ENCODE measurements around the gene ZNF558. TPM values are rescaled to one million over a fixed set of nuclear protein-coding genes. Genes with fewer than 3 reads are reported as not detected.

ZNF558 gene
- total and polyA plus RNA-seq, 2 donors (not counting 3 experiments of a cell fraction or from before 2014, with no cell fraction given): 0.35 to 4.2 TPM

DNA sequence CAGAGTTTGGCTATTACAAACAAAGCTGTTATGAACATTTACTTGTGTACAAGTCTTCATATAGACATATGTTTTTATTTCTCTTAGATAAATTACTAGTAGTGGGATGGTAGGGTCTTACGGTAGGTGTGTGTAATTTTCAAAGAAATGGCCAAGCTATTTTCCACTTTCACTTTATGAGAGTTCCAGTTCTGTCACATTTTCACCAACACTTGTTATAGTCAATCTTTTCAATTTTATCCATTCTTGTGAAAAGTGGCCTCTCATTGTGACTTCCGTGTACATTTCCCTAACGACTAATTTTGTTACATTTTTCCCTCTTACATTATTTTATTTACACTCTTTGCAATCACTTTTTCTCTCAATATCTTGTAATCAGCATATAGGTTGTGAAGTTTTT, 18.4 kb upstream of the ZNF558 start:
- H3K36me3 ChIP-seq (ENCODE audit: control insufficient read depth in 2 of 2, extremely low read depth in 1 of 2, insufficient read depth in 2 of 2, low read length in 2 of 2): no peaks in the 10 kb centered on the region
- TF ChIP-seq GATA2 (IDR thresholded peaks at IDR 0.05; ENCODE audit: insufficient read depth, insufficient read length, low read depth, low read length): no peak
- no peak for TF ChIP-seq MAX (IDR thresholded peaks at IDR 0.05; ENCODE audit: insufficient read depth, insufficient read length)
- no peak for TF ChIP-seq JUN (IDR thresholded peaks at IDR 0.05; ENCODE audit: borderline replicate concordance, insufficient read depth, insufficient read length, low read depth)
- TF ChIP-seq POLR2AphosphoS5 (IDR thresholded peaks at IDR 0.05; ENCODE audit: insufficient read depth, low read depth, low read length): no peak
- no peak overlapping the region for H2AFZ ChIP-seq (ENCODE audit: low read depth, low read length)
- H3K9me1 ChIP-seq (replicated peaks; ENCODE audit: control insufficient read depth, extremely low read depth, insufficient read depth, low read length): no peaks in the 10 kb centered on the region
- no peaks in the 10 kb centered on the region for H3K9me3 ChIP-seq (replicated peaks; ENCODE audit: control insufficient read depth, insufficient read depth, low read length)
- intact Hi-C loops (cut with micrococcal nuclease) (no loop called here), dilution Hi-C loops (cut with MboI; ENCODE audit: extremely low pct_ligation_motif_present, low sequenced_read_pairs) (no loop called here)
- no TSS peak for BruUV-seq (replicated peaks)
- H3K9ac ChIP-seq (replicated peaks; ENCODE audit: extremely low read depth, insufficient read depth, low read length): no peak overlapping the region
- CTCF ChIA-PET: no interaction called here
- no peaks in the 10 kb centered on the region for H4K20me1 ChIP-seq (replicated peaks; ENCODE audit: control insufficient read depth, extremely low read depth, insufficient read depth, low read length)
- FAIRE-seq (no peak), DNase-seq (ENCODE audit: low read depth, low spot score) (no peak)
- no peaks in the 10 kb centered on the region for H3K27me3 ChIP-seq (ENCODE audit: control insufficient read depth in 2 of 2, insufficient read depth in 2 of 2, low read length in 2 of 2)
- no peak overlapping the region for H3K4me2 ChIP-seq (ENCODE audit: insufficient read depth, low read length)
- H3K27ac ChIP-seq (ENCODE audit: insufficient read depth, low read depth, low read length): no peak overlapping the region
- H3K79me2 ChIP-seq (ENCODE audit: control insufficient read depth, insufficient read depth, low read length): no peaks in the 10 kb centered on the region
- no peak overlapping the region for H3K4me3 ChIP-seq (replicated peaks in 1 of 3; ENCODE audit: insufficient read depth in 1 of 3, low read depth in 1 of 3, low read length in 3 of 3)
- H3K4me1 ChIP-seq (ENCODE audit: control insufficient read depth, extremely low read depth, insufficient read depth, low read length): no peaks in the 10 kb centered on the region
- POLR2A ChIA-PET: no interaction called here

DNA sequence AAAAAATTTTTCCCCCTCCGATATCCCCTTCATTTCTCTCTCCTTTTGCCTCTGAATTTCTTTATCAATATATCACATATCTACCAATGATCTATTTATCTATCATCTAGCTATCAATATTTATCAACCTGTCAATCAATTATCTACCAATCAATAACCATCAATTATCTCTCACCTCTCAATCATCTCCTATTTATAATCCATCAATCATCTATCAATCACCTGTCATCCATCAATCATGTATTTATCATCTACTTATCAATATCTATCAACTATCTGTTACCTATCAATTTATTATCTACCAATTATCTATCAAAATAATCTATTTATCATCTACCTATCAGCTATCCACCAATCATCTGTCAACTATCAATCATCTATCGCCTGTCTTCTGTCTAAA, 17.1 kb upstream of the ZNF558 start:
- Histone ChIP-seq H3K36me3 (ENCODE audit: control insufficient read depth in 2 of 2, extremely low read depth in 1 of 2, insufficient read depth in 2 of 2, low read length in 2 of 2) (no peaks in the 10 kb centered on the region), H3K79me2 (ENCODE audit: control insufficient read depth, insufficient read depth, low read length) (no peaks in the 10 kb centered on the region), H3K4me2 (ENCODE audit: insufficient read depth, low read length) (no peak overlapping the region), H3K4me1 (ENCODE audit: control insufficient read depth, extremely low read depth, insufficient read depth, low read length) (no peaks in the 10 kb centered on the region), H3K4me3 (replicated peaks in 1 of 3; ENCODE audit: insufficient read depth in 1 of 3, low read depth in 1 of 3, low read length in 3 of 3) (no peak overlapping the region), H4K20me1 (replicated peaks; ENCODE audit: control insufficient read depth, extremely low read depth, insufficient read depth, low read length) (no peaks in the 10 kb centered on the region), H3K9ac (replicated peaks; ENCODE audit: extremely low read depth, insufficient read depth, low read length) (no peak overlapping the region), H3K27ac (ENCODE audit: insufficient read depth, low read depth, low read length) (no peak overlapping the region), H3K9me3 (replicated peaks; ENCODE audit: control insufficient read depth, insufficient read depth, low read length) (no peaks in the 10 kb centered on the region), H2AFZ (ENCODE audit: low read depth, low read length) (no peak overlapping the region), H3K9me1 (replicated peaks; ENCODE audit: control insufficient read depth, extremely low read depth, insufficient read depth, low read length) (no peaks in the 10 kb centered on the region), H3K27me3 (ENCODE audit: control insufficient read depth in 2 of 2, insufficient read depth in 2 of 2, low read length in 2 of 2) (no peaks in the 10 kb centered on the region)
- FAIRE-seq (no peak), DNase-seq (ENCODE audit: low read depth, low spot score) (no peak)
- TF ChIP-seq POLR2AphosphoS5 (IDR thresholded peaks at IDR 0.05; ENCODE audit: insufficient read depth, low read depth, low read length) (no peak), FOS (IDR thresholded peaks at IDR 0.05; ENCODE audit: borderline replicate concordance, insufficient read depth, low read length) (no peak), MYC (IDR thresholded peaks at IDR 0.05; ENCODE audit: low read depth, low read length) (no peak), POLR2A (IDR thresholded peaks at IDR 0.05; ENCODE audit: low read depth, low read length) (no peak), GATA2 (IDR thresholded peaks at IDR 0.05; ENCODE audit: insufficient read depth, insufficient read length, low read depth, low read length) (no peak), MAX (IDR thresholded peaks at IDR 0.05; ENCODE audit: insufficient read depth, insufficient read length) (no peak), JUN (IDR thresholded peaks at IDR 0.05; ENCODE audit: borderline replicate concordance, insufficient read depth, insufficient read length, low read depth) (no peak)
- TF ChIP-seq, protein P1, sequence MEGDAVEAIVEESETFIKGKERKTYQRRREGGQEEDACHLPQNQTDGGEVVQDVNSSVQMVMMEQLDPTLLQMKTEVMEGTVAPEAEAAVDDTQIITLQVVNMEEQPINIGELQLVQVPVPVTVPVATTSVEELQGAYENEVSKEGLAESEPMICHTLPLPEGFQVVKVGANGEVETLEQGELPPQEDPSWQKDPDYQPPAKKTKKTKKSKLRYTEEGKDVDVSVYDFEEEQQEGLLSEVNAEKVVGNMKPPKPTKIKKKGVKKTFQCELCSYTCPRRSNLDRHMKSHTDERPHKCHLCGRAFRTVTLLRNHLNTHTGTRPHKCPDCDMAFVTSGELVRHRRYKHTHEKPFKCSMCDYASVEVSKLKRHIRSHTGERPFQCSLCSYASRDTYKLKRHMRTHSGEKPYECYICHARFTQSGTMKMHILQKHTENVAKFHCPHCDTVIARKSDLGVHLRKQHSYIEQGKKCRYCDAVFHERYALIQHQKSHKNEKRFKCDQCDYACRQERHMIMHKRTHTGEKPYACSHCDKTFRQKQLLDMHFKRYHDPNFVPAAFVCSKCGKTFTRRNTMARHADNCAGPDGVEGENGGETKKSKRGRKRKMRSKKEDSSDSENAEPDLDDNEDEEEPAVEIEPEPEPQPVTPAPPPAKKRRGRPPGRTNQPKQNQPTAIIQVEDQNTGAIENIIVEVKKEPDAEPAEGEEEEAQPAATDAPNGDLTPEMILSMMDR (IDR thresholded peaks at IDR 0.05; ENCODE audit: extremely low read depth in 1 of 2, insufficient read depth in 1 of 2, low read depth in 1 of 2, low read length in 2 of 2): no peak
- intact Hi-C loops (cut with micrococcal nuclease): no loop called here
- dilution Hi-C loops (cut with MboI; ENCODE audit: extremely low pct_ligation_motif_present, low sequenced_read_pairs): no loop called here
- BruUV-seq (replicated peaks): no TSS peak
- CTCF ChIA-PET: no interaction called here
- POLR2A ChIA-PET: no interaction called here
